GM21717 (cell line): ENCODE measurements around the gene ASB5.
A peak's percentile ranks its signal among the peaks of the same experiment; 100 is the strongest.
"Not testable (repeated sequence)": the region's sequence is repeated elsewhere in the genome, so short reads cannot be mapped to it uniquely, and the experiment has no call there.

ENCODE experiments used
- ATAC-seq: cut with Tn5 transposase; IDR thresholded peaks from one replicate; pipeline ENCODE4 v1.9.1; 2021; ENCODE audit warnings: mild to moderate bottlenecking, moderate library complexity; ENCODE audit not compliant: unreplicated experiment

Gene ASB5, protein sequence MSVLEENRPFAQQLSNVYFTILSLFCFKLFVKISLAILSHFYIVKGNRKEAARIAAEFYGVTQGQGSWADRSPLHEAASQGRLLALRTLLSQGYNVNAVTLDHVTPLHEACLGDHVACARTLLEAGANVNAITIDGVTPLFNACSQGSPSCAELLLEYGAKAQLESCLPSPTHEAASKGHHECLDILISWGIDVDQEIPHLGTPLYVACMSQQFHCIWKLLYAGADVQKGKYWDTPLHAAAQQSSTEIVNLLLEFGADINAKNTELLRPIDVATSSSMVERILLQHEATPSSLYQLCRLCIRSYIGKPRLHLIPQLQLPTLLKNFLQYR

DNA sequence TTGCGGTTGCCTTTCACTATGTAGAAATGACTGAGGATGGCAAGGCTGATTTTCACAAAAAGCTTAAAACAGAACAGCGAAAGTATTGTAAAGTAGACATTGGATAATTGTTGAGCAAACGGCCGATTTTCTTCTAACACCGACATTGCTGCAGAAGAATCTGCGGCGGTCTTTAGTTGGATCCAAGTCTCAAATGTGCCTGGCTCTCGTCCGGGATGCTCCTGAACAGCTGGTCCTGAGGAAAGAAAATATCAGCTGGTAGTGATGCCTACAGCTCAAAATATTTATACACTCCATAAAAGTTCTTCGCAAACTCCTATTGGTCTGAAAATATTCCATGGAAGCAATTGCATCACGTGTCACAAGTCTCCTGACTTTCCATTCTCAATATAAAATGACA, at the start of gene ASB5:
ASB5 (minus strand) TSS at position 260 of the 400 bp plus-strand sequence; CDS start at position 146, 114 bp downstream.
- no peak for ATAC-seq

GRCh38 chr4:176313596-176314336, 44.7 kb upstream of the ASB5 start:
- no peak for ATAC-seq

GRCh38 chr4:176309772-176310171, 40.8 kb upstream of the ASB5 start:
- no peak for ATAC-seq

- peak; percentile 99 for ATAC-seq
These were observed 40.0 kb upstream of the ASB5 start for GRCh38 chr4:176309046-176309445.

DNA sequence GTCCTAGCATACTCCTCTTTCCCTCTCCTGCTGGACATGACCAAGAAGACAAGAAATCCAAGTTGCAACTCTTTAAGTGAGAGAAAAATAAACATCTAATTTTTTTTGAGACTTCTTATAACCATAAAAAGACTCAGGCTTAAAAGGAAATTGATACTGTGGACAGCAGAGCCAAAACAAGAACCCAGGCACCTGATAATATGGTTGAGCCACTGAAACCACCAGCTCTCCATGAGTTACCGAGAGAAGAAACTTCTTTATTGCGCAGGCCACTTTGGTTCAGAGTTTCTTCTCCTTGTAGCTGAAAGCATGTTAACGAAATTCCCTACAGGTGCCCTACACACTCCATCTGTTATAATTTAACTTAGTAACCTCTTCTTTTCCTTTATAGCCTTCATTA, 39.4 kb upstream of the ASB5 start:
- peak; percentile 63 for ATAC-seq

GRCh38 chr4:176307666-176307930, 38.6 kb upstream of the ASB5 start:
- ATAC-seq: no peak

- no peak for ATAC-seq
These were observed 38.0 kb upstream of the ASB5 start for GRCh38 chr4:176306837-176307665.

- no peak for ATAC-seq
These were observed 34.9 kb upstream of the ASB5 start for GRCh38 chr4:176303938-176304337.

DNA sequence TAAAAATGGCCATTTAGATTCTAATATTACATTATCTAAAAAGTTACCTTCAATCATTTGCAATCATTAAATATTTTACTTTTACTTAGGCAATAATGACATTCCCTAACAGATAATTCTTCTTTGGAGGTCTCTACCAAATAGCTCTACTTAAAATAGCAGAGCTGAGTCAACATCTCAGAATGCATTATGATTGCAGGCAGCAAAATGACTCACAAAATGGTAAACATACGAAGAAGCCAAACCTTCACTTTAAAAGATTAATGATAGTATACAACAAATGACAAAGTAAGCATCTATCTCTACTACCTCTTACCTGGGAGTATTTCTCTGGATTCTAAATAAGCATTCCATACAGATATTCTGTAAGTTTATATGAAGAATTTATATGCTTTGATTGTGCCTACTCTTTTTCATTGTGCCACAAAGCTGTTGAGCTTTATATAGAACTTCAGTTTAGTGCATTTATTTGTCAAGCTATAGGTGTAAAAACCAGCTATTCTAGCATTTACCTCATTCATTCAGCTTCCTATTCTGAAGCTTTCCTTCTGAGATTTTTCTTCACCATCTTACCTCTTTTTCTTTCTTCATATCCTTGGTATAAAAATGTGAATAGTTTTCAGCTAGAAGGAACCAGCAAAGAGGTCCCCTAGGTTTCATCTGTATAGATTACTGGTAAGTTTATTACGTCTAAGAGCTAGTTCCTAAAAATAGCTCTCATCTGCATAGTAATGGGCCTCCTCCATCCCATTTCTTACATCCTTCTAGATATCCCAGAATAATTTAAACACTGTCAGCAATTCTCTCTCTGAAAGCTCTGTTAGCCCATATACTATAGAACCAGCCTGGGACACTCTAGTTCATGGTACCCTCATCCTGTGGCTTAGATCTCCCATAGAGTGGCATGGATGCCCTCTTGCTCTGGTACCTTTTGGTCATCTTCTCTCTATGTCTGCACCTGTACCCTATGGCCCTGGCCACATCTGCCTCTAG, 33.6 kb upstream of the ASB5 start:
- no peak for ATAC-seq

- ATAC-seq: no peak
These were observed 31.5 kb upstream of the ASB5 start for GRCh38 chr4:176300565-176300964.

GRCh38 chr4:176300036-176300435, 31.0 kb upstream of the ASB5 start:
- ATAC-seq: no peak

- no peak for ATAC-seq
These were observed 29.6 kb upstream of the ASB5 start for GRCh38 chr4:176298664-176299063.

- ATAC-seq: not testable (repeated sequence)
These were observed 26.9 kb upstream of the ASB5 start for GRCh38 chr4:176295907-176296306.

- no peak for ATAC-seq
These were observed 24.6 kb upstream of the ASB5 start for GRCh38 chr4:176293660-176294059.

GRCh38 chr4:176292920-176293319, 23.9 kb upstream of the ASB5 start:
- no peak for ATAC-seq

DNA sequence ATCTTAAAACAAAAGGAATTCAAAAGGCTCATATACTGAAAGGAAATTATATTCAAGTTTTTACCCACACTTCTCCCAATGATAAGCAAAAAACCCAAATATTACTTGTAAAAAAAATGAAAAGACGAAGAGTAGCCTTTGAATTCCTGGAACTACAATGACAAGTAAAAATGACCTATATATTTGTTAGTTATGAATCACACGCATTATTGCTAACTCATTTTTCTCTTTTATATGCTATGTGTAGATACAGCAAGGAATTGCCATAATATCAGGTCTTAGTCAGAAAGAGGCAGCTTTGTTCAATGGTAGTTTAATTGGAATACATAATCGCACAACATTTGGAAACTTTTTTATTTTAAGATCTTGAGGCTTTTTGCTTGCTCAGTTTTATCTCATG, 22.7 kb upstream of the ASB5 start:
- ATAC-seq: no peak

GRCh38 chr4:176290520-176290919, 21.5 kb upstream of the ASB5 start:
- ATAC-seq: no peak

- ATAC-seq: no peak
These were observed 20.5 kb upstream of the ASB5 start for GRCh38 chr4:176289561-176289960.

- no peak for ATAC-seq
These were observed 19.0 kb upstream of the ASB5 start for GRCh38 chr4:176288020-176288419.

GRCh38 chr4:176287546-176287945, 18.5 kb upstream of the ASB5 start:
- ATAC-seq: no peak

- no peak for ATAC-seq
These were observed 17.7 kb upstream of the ASB5 start for GRCh38 chr4:176286728-176287127.
